IMR-90 (cell line): ENCODE data around the gene CFDP1. TPM values are rescaled to one million over a fixed set of nuclear protein-coding genes. Genes with fewer than 3 reads are reported as not detected.

Source experiments
- ATAC-seq: fragments of 200-7000 bp; cut with Tn5 transposase; 2 replicates; pipeline ENCODE4 v1.9.1; 2020; ENCODE audit warnings: low read depth, mild to moderate bottlenecking, moderate library complexity
- BruUV-seq: library from RNA; stranded (reverse); fragments of 400-500 nt; replicated peaks from 2 replicates; lab custom pipeline; 2021; lab: Mats Ljungman, UMichigan
- CTCF ChIA-PET: fragments of 300-600 bp; formaldehyde crosslinking; extraction: SDS; loops from one replicate; lab custom pipeline; 2021; ENCODE audit warnings: antibody characterized with exemption; lab: Yijun Ruan, JAX
- POLR2A ChIA-PET: fragments of 300-600 bp; sonication (Branson Sonifier 250); formaldehyde crosslinking; loops from one replicate; lab custom pipeline; 2022; ENCODE audit warnings: antibody characterized with exemption; ENCODE audit not compliant: unreplicated experiment; lab: Charles Lee
- DNase-seq: peaks from one replicate; pipeline ENCODE4 v3.0.0; 2013
- H2AFZ ChIP-seq: replicated peaks from 2 replicates; pipeline ENCODE3; 2013; ENCODE audit warnings: low read length, mild to moderate bottlenecking; ENCODE audit not compliant: poor library complexity
- H2AK5ac ChIP-seq: 2 replicates; pipeline ENCODE4 v1.6.1; 2013; ENCODE audit warnings: low read depth, low read length, inconsistent platforms
- H2AK9ac ChIP-seq: replicated peaks from 2 replicates; pipeline ENCODE3; 2013; ENCODE audit warnings: mild to moderate bottlenecking, low read depth, low read length, moderate library complexity; ENCODE audit not compliant: poor library complexity
- H2BK120ac ChIP-seq: 2 replicates; pipeline ENCODE4 v1.6.1; 2013; ENCODE audit warnings: low read depth, low read length, inconsistent platforms
- H2BK15ac ChIP-seq: 3 replicates; pipeline ENCODE4 v1.6.1; 2013; ENCODE audit warnings: low read depth, low read length, inconsistent platforms
- H2BK20ac ChIP-seq: 2 replicates; pipeline ENCODE4 v1.6.1; 2013; ENCODE audit warnings: low read depth, mild to moderate bottlenecking, inconsistent platforms, low read length, moderate library complexity
- H2BK5ac ChIP-seq: 2 replicates; pipeline ENCODE4 v1.6.1; 2013; ENCODE audit warnings: mild to moderate bottlenecking, low read depth, low read length, inconsistent platforms; ENCODE audit not compliant: poor library complexity, severe bottlenecking
- H3K14ac ChIP-seq: replicated peaks from 2 replicates; pipeline ENCODE4 v1.6.1; 2013; ENCODE audit warnings: low read depth, low read length, inconsistent platforms
- H3K18ac ChIP-seq: 2 replicates; pipeline ENCODE4 v1.6.1; 2013; ENCODE audit warnings: low read depth, low read length, control low read depth
- H3K23ac ChIP-seq: 2 replicates; pipeline ENCODE4 v1.6.1; 2013; ENCODE audit warnings: low read depth, low read length, inconsistent platforms
- H3K27ac ChIP-seq: 2 replicates; pipeline ENCODE4 v1.5.1; 2013; ENCODE audit warnings: mild to moderate bottlenecking, control low read depth, low read length; ENCODE audit not compliant: insufficient read depth
- H3K27me3 ChIP-seq: 2 replicates; pipeline ENCODE4 v1.6.1; 2013; ENCODE audit warnings: low read length; ENCODE audit not compliant: control insufficient read depth, insufficient read depth
- H3K36me3 ChIP-seq: 2 replicates; pipeline ENCODE4 v1.6.1; 2013; ENCODE audit warnings: low read length, mixed read lengths; ENCODE audit not compliant: control insufficient read depth, insufficient read depth
- H3K4ac ChIP-seq: 2 replicates; pipeline ENCODE4 v1.6.1; 2013; ENCODE audit warnings: low read depth, low read length, inconsistent platforms
- H3K4me1 ChIP-seq: 2 replicates; pipeline ENCODE4 v1.6.1; 2013; ENCODE audit warnings: low read length, mixed read lengths; ENCODE audit not compliant: control insufficient read depth, insufficient read depth
- H3K4me2 ChIP-seq: 2 replicates; pipeline ENCODE4 v1.6.1; 2013; ENCODE audit warnings: low read depth, mild to moderate bottlenecking, control low read depth, low read length, moderate library complexity
- H3K4me3 ChIP-seq: 2 replicates; pipeline ENCODE4 v1.5.1; 2013; ENCODE audit warnings: low read depth, mild to moderate bottlenecking, control low read depth, low read length, moderate library complexity; ENCODE audit not compliant: insufficient read depth
- H3K56ac ChIP-seq: 2 replicates; pipeline ENCODE4 v1.6.1; 2013; ENCODE audit warnings: low read length, inconsistent platforms; ENCODE audit not compliant: insufficient read depth; ENCODE audit errors: extremely low read depth
- H3K79me1 ChIP-seq, 2 experiments: 2 replicates each; pipeline ENCODE4 v1.6.1; 2013; ENCODE audit warnings: low read length in 2 of 2, inconsistent platforms in 1 of 2, low read depth in 1 of 2
- H3K9ac ChIP-seq: 2 replicates; pipeline ENCODE4 v1.6.1; 2013; ENCODE audit warnings: low read depth, low read length, control low read depth
- H3K9me1 ChIP-seq: 2 replicates; pipeline ENCODE4 v1.6.1; 2013; ENCODE audit warnings: low read length, inconsistent platforms; ENCODE audit not compliant: insufficient read depth
- H3K9me3 ChIP-seq: 2 replicates; pipeline ENCODE4 v1.6.1; 2013; ENCODE audit warnings: low read length; ENCODE audit not compliant: control insufficient read depth, insufficient read depth
- H4K20me1 ChIP-seq: 2 replicates; pipeline ENCODE4 v1.6.1; 2013; ENCODE audit warnings: low read length, inconsistent platforms; ENCODE audit not compliant: insufficient read depth
- H4K5ac ChIP-seq: 2 replicates; pipeline ENCODE4 v1.6.1; 2013; ENCODE audit warnings: mild to moderate bottlenecking, low read depth, low read length, control low read depth
- H4K8ac ChIP-seq, 2 experiments: 2 replicates each; pipeline ENCODE4 v1.6.1; 2013; ENCODE audit warnings: low read depth in 2 of 2, low read length in 2 of 2, control low read depth in 1 of 2, inconsistent platforms in 1 of 2
- H4K91ac ChIP-seq: 2 replicates; pipeline ENCODE4 v1.6.1; 2013; ENCODE audit warnings: low read depth, low read length, inconsistent platforms; ENCODE audit not compliant: insufficient read depth
- FOS ChIP-seq: fragments of 150-350 bp; IDR thresholded peaks from 2 replicates; pipeline ENCODE4 v1.6.1; 2016; ENCODE audit warnings: low read depth, low read length
- WGBS, 2 experiments: methylation state at CpG; one replicate each; pipeline versions ENCODE4 v1.1.5 to v1.1.7; 2013; ENCODE audit warnings: missing lambda C conversion rate in 2 of 2; ENCODE audit not compliant: insufficient read length in 1 of 2; ENCODE audit errors: extremely low coverage in 2 of 2; 5-methylcytosine and 5-hydroxymethylcytosine counted together
- dilution Hi-C: fragments of 300-500 bp; cut with HindIII; formaldehyde crosslinking; loops from one replicate; pipeline ENCODE4 v1.14.3; 2018; ENCODE audit warnings: low sequenced_read_pairs; ENCODE audit not compliant: unreplicated experiment
- in situ Hi-C: fragments of 300-500 bp; cut with MboI; formaldehyde crosslinking; loops from 3 replicates; pipeline ENCODE4 v1.14.3; 2019; ENCODE audit warnings: low sequenced_read_pairs, inconsistent platforms, mixed read lengths
- intact Hi-C: fragments of 100-400 bp; cut with micrococcal nuclease; formaldehyde crosslinking; loops from 2 replicates; pipeline ENCODE4 v1.10.0; 2022
- polyA plus RNA-seq, 3 experiments: library from polyadenylated mRNA; depleted of rRNA; stranded (reverse); fragments of >200 nt; gene quantifications; 2 replicates each; pipeline ENCODE4 v1.2.3, GENCODE V29; 2012; ENCODE audit warnings: low replicate concordance in 1 of 3
- total RNA-seq: library from RNA; depleted of rRNA; stranded (reverse); fragments of >200 nt; gene quantifications from 2 replicates; pipeline ENCODE4 v1.2.3, GENCODE V29; 2012

The CFDP1 gene
- total and polyA plus RNA-seq, 2 of the 4 experiments (the other 2 are of a cell fraction) = 15.6 to 38.7 TPM

DNA sequence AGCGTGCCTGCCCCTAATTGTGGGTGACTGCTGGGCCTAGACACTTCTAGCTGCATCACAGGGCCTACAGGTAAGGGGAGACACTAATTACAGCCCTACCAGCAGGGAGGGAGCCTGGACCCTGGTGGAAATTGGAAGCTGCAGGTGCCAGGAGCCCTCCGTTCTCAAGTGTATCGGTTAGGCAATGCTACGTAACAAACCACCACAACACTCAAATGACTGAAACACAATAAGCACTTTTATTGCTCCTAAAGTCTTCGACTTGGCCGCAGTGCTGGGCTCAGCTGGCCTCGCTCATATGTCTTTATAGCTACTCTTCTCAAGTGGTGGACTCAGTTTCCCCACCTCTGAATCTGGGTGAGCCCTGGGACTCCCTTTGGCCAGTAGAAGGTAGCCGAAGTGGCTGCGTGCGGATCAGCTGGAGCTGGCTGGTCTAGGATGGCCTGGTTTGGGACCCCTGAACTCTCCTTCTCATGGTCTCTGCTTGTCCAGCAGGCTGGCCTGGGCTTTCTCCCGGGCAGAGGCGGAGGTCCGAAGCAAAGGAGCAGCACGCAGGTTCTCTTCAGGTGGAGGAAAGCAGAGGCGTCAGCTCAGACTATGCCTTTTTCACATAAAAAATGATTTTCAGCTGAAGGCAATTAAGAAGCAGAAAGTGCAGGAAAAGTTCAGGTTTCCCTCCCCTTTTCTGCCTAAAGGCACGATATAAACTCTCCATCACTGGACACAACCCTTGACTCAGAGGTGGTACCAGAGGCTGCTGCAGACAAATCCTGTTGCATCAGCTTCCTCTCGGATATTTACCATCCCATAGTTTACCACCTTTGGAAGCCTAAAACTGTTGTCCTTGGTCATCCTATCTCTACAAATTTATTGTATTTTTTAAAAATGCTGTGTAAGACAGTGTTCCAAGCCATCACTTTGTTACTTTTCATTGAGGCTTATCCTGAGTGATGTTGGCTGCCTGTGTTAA, 39.9 kb upstream of the CFDP1 start:
- Histone ChIP-seq H3K4me1 (no peaks in the 10 kb centered on the region), H3K9me1 (no peaks in the 10 kb centered on the region), H2BK5ac (no peak overlapping the region), H2AFZ (no peak overlapping the region), H4K5ac (no peak overlapping the region), H3K4me3 (no peak overlapping the region), H3K4me2 (no peak overlapping the region), H3K9me3 (no peaks in the 10 kb centered on the region), H3K27ac (no peak overlapping the region), H2AK9ac (peak overlapping the region; percentile 15), H2BK15ac (no peak overlapping the region), H3K23ac (no peak overlapping the region), H3K4ac (no peak overlapping the region), H4K91ac (no peak overlapping the region), H2AK5ac (no peak overlapping the region), H4K20me1 (no peaks in the 10 kb centered on the region), H3K9ac (no peak overlapping the region), H3K79me1 (no peaks in the 10 kb centered on the region), H3K36me3 (no peaks in the 10 kb centered on the region), H3K56ac (no peak overlapping the region), H4K8ac (no peak overlapping the region), H3K14ac (no peak overlapping the region), H3K27me3 (peaks cover 12% of the 10 kb centered on the region; the same call in 1 of the 2 replicates), H3K18ac (no peak overlapping the region), H2BK120ac (no peak overlapping the region), H2BK20ac (no peak overlapping the region)
- no peak for TF ChIP-seq FOS
- intact Hi-C loops = loop anchor here (1.0 to 5.0 kb wide), 2 partner anchors 44 to 94 kb away; partner anchors contain the start of gene GABARAPL2
- POLR2A ChIA-PET = no interaction called here
- no TSS peak for BruUV-seq
- dilution Hi-C loops = no loop called here
- DNase-seq (no peak), ATAC-seq (no peak)
- CTCF ChIA-PET = interaction anchor here (0.7 to 1.3 kb wide), 5 partner anchors 13 to 291 kb away, joined by 3 to 5 read pairs (median 3); no protein-coding TSS in a partner anchor
- in situ Hi-C loops = loop anchor here (5.0 kb wide), 1 partner anchor 289 kb away; no protein-coding TSS in a partner anchor
- WGBS, 2 experiments = 75% methylated on average over 7 of the region's 17 CpGs; no CpG with 5 or more reads in 1 of the 2 experiments
